Peyer's patch (tissue), 4 donors: ENCODE data around the gene SLC6A11.

Experiments
- CTCF ChIP-seq, 6 experiments: fragments of 450-650 bp in 4 of 6; fragments of 200-600 bp in 2 of 6; sonication (generic) in 1 of 6; IDR thresholded peaks; one replicate each; pipeline ENCODE4 v1.5.1; 2017 to 2019; ENCODE audit warnings: antibody characterized with exemption in 6 of 6, mild to moderate bottlenecking in 3 of 6, moderate library complexity in 1 of 6
- POLR2A ChIP-seq, 2 donors: fragments of 450-650 bp; IDR thresholded peaks; one replicate each; pipeline ENCODE4 v1.5.1; 2017; ENCODE audit warnings: antibody characterized with exemption in 2 of 2, mild to moderate bottlenecking in 2 of 2, moderate library complexity in 2 of 2

GRCh38 chr3:10870296-10870695 lies 54.3 kb downstream of the SLC6A11 start:
- TF ChIP-seq CTCF (IDR thresholded peaks at IDR 0.05) (no peak), POLR2A (IDR thresholded peaks at IDR 0.05) (no peak)
